ENCODE results near the gene YIF1A.
A peak's percentile ranks its signal among the peaks of the same experiment; 100 is the strongest.
"Not testable (repeated sequence)": the region's sequence is repeated elsewhere in the genome, so short reads cannot be mapped to it uniquely, and the experiment has no call there.

YIF1A gene

DNA sequence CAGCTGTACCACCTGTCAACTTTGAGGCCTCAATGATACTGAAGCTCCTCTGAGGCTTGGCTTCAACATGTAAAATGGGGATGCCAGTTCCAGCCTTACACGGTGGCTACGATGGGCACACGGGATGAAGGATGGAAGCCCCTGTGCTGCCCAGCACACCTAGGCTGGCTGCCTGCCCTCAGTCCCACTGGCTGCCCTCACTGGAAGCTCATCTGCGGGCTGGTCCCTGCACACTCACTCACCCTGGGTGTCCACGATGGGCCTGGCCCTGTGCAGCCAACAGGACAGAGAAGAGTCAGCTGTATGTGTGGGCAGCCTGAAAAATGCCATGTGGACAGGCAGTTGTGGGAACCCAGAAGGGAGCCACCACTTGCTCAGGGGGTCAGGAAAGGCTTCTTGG, 2.2 kb downstream of the YIF1A start:
- DNase-seq (ENCODE audit: low spot score) = no peak

DNA sequence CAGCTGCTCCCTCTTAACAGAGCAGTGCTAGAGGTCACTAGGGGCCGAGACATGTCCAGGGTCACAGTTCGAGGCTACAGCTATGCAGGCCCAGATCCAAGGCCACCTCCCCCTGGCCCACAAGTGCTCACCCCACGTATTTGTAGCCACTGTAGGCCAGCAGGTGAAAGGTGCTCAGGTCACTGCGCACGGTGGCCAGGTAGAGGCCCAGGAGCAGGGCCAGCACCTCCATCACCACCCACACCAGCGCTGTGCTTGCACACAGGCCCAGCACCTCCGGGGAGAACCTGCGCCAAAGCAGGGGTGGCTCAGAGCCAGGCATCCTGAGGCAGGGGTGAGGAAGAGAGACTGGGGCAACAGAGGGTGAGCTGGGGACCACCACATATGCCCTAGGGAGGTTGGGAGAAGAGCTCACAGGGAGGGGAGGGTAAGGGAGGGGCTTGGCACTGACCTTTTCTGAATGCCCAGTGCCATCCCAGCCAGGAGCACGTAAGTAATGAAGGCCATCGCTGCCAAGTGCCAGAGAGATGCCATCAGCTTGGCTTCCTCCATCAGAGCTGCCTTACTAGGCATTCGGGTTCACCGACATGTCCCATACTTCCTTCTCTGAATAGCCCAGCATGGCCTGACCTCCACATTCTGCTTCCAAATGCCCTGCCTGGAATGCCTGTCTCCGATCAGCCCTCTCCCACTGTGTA, 3.5 kb downstream of the YIF1A start:
- no peak for DNase-seq (ENCODE audit: low spot score)

DNA sequence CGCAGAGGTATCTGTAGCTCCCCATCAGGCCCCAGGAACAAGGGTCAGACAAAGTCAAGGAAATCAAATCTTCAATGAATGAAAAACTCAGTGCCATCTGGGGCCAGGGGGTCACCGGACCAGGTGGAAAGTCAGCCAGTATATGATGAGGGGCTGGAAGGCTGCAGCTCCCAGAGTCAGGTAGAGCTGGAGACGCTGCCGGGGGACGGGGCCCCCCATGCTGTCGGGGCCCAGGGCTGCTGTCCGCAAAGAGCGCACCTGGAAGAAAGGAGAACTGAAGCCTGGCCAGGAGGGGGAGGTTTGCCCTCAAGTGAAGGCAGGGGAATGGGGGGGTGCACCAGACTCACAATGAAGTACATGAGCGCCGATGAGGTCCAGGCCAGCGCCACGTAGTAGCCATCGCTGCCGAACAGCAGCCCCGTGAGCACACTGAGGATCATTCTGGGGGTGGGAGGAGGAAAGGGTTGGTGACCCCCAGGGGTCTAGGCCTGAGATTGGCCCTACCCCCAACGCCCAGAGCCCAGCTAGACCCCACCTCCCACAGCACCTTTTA, 4.3 kb downstream of the YIF1A start:
- DNase-seq (ENCODE audit: low spot score) = no peak

DNA sequence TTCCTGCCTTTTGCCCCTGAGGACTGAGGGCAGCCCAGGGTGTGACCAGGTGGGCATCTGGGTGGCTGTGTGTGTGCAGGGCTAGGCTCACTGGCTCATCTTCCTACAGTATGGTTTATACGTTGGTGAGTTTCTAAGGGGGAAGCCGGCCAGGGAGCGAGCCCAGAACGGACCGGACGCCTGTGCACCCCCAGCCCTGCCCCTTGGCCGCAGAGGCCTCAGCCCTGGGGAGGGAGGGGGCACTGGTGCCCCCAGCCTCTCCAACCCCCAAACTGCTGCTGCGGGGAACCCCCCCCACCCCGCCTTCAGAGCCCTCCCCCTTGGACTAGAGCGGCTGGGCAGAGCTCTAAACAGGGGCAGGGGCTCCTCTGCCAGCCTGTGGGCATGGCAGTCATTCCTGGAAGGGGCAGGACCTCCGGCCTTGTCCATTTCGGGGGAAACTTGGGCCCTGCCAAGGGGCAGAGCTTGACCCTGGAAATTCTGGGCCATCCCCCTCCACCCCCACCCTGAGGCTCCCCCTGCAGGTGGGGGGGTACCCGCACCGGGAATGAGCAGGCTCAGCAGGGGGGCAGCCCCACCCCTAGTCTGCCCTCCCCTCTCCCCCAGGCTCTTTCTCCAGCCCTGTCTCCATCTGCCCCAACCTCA, 5.4 kb downstream of the YIF1A start:
- DNase-seq (ENCODE audit: low spot score) = no peak

DNA sequence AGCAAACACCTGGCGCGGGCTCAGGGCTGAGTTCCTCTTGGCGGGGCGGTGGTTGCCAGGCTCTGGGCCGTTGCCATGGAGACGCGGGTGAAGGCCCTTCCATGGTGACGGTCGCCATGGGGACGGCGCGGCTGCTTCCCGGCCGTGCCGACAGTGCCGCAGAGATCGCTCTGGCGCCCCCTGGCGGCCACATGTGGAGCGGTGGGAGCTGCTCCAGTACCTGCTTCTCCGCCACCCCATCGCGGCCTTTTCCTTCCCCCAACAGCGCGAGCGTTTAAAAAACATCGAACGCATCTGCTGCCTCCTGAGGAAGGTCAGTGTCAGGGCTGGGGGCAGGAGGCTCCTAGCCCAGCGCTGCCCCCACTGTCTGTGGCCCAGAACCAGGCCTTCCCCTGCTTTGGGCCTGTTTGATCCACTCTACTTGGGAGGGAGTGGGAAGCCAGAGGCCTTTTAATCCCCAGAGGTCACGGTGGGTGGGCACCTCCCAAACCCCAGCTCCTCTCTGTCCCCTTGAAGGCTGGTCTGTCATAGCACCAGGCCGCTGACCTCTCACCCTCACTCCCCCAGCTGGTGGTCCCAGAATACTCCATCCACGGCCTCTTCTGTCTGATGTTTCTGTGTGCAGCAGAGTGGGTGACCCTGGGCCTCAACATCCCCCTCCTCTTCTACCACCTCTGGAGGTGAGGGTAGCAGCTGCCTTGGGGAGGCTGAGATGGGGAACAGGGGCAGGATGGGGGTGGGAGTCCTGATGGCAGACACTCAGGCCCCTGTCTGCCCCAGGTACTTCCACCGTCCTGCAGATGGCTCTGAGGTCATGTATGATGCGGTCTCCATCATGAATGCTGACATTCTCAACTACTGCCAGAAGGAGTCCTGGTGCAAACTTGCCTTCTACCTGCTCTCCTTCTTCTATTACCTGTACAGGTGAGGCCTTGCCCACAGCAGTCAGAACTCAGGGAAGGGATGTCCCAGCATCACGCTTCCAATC, 6.2 kb downstream of the YIF1A start:
- peak; percentile 99 for DNase-seq (ENCODE audit: low spot score)

DNA sequence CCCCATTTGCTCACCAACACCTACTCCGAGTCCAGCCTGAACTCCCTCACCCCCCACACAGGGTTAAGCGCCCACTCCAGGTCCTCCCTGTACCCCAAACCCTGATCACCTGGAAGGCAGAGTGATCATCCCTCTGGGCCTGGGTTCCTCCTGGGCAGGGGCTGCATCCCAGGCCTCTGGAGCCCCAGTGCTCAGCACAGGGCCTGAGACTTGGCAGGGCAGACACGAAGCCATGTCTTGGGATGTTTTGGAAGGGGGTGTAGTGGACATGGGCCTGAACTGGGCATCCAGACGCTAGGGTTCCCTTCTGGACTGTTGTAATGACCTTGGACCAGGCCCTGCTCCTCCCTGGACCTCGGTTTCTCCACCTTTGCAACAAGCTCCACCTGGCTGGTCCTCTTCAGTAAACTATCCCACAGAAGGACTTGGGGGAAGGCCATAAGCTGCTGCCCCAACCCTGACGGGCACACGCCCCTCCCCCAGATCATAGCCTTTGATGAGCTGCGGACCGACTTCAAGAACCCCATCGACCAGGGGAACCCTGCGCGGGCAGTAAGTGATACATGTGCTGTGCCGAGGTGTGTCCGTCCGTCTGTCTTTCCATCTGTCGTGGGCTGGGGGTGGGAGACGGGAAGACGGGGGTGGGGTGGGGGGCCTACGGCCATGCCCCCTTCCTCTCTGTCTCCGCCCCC, 7.0 kb downstream of the YIF1A start:
- no peak for DNase-seq (ENCODE audit: low spot score)

DNA sequence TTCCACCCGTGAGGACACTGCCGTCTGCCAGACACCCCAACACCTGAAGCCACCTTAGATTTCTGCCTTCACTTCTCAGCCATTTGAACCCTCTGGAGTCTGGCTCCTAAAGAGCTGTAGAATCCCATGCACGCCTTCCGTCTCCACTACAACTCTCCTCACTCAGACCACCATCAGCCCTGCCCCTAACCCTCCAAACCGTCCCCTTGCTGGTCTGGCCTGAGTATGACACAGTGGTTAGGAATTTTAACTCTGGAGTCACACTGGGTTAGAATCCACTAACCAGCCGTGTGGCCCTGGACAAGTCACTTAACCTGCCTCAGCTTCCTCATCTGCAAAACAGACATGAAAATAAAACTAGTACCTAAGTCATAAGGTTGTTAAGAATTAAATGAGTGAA, 7.9 kb downstream of the YIF1A start:
- DNase-seq (ENCODE audit: low spot score) = no peak

DNA sequence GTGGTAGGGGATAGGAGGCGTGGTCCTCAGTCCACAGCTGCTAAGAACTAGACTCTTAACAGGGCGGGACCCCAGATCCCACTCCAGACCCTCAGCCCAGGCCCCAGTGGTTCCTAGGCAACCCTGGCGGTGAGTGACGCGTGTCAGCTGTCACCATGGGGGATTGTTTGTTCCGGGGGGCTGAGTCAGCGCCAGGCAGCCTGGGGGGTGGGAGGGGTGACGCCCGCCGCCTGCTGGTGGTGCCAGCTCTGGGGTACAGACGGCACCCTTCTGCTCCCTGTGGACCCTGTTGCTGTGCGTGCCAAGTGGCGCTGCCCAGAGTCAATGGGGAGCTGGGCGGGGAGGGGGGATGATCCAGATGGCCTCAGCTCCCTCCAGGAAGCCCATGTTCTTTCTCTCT, 8.5 kb downstream of the YIF1A start:
- no peak for DNase-seq (ENCODE audit: low spot score)

DNA sequence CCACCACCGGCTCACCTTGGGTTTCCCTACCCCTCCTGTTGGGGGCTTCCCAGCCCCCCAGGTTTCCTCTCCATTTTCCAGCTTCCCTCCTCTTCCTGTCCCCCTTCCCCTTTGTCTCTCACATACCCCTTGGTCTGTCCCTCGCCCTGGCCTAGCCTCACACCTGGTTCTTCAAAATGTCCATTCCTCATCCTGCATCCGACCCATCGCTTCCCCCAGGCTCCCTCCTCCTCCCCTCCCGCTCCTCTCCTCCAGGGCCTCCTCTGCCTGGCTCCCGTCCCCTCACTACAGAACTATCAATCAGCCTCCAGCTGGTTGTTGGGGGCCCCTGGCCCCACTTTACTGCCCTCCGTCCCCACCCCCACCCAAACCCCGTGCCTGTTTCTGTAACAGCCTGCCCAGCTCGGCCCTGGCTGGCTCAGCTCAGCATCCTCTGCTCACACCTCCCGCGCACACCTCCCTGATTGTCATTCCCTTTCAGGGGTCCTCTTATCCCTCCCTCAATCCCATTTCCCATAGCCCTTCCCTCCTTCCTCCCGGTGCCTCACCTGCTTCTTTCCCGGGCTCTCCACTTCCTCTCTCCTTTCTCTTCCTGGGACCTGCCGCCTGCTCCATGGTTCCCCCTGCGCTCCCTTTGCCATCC, 9.7 kb downstream of the YIF1A start:
- DNase-seq (ENCODE audit: low spot score) = no peak

DNA sequence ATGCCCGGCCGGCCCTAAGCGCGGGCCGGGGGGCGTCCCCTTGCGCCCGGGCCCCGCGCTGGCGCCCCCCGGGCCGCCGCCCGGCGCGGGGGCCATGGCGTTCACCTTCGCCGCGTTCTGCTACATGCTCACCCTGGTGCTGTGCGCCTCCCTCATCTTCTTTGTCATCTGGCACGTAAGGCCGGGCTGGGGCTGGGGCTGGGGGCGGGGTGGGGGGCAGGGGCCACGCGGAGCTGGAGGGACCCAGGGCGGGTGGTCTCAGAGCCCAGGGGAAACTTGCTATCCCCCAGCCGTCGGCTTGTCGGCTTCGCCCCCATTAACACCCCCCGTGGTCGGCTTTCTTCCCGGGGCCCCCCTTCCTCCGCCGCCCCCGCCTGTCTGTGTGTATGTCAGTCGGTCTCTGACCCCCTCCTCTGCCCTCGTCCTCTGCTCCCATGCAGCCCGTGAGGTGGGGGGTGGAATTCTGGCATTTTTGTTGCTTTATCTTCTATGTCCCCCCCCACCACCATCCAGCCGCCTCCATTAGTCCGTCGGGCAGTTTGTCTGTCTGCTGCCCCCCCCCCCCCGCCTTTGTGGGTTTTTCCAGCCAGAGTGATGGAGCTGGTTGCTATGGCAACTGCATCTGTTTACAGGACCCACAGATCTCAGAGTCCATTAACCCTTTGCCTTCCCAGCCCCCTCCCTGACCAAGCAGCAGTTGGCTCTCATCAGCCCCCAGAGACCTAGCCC, 10.4 kb downstream of the YIF1A start:
- peak; percentile 66 for DNase-seq (ENCODE audit: low spot score)

DNA sequence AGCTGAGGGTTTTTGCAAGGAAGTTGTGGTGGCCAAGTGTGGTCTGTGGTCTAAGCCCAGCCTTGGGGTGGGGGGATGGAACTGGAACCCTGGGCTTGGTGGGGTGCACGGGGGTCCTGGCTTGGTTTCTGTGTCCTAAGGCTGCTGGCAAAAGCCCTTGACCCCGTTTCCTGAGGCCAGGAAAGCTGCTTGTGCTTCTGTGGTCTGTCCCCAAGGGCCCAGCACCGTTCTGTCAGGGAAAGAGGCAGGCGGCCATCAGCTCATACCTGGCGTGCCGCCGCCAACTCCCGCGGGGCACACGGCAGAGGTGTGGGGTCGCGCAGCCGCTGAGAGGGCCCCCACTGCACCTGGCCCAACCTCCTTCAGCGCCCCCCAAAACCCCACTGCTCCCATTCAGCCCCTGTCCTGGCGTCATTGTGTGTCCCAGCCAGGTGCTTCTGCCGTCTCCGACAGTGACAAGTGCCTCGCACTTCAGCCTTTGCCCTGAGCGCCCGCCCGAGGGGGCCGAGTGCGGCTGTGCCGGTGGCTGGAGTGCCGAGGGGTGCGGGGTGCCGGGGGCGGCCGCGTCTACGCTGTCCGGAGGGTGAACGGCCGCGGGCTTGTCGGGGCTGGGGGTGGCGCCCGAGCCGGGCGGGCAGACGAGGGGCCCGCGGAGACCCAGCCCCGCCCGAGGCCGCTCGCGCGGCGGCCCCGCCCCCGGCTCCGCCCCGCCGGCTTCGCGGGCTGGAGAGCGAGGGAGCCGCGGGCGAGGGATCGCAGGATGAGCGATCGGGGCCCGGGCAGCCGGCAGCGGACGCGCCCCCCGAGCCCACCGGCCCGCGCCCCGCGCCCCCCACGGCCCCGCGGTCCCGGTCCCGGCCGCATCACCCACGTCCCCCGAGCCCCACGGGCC, 11.2 kb downstream of the YIF1A start, which contains the start of gene CNIH2:
TSS of gene CNIH2 (plus strand) at position 705 of the 892 bp plus-strand sequence. CDS start 282 bp downstream, outside the sequence.
- peak; percentile 49 for DNase-seq (ENCODE audit: low spot score)

DNA sequence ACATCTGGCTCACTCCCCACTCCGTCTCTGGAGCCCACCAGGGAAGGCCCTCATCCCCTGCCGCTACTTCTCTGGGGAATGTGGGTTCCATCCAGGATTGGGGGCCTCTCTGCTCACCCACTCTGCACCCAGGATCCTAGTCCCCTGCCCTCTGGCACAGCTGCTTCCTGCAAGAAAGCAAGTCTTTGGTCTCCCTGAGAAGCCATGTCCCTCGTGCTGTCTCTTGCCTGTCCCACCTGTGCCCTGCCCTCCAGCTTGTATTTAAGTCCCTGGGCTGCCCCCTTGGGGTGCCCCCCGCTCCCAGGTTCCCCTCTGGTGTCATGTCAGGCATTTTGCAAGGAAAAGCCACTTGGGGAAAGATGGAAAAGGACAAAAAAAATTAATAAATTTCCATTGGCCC, 11.9 kb downstream of the YIF1A start:
- DNase-seq (ENCODE audit: low spot score) = not testable (repeated sequence)

DNA sequence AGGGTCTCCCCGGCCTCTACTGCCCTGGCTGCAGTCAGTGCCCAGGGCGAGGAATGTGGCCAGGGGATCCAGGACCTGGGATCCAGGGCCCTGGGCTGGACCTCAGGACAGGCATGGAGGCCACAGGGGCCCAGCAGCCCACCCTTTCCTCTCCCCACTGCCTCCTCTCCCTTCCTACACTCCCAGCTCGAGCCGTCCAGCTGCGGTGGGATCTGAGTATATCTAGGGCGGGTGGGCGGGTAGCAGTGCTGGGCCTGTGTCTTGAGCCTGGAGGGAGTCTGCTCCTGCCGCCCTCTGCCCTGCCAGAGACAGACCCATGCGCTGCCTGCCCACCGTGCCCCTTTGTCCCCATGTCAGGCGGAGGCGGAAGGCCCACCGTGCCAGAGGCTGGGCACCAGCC, 12.3 kb downstream of the YIF1A start:
- not testable (repeated sequence) for DNase-seq (ENCODE audit: low spot score)

DNA sequence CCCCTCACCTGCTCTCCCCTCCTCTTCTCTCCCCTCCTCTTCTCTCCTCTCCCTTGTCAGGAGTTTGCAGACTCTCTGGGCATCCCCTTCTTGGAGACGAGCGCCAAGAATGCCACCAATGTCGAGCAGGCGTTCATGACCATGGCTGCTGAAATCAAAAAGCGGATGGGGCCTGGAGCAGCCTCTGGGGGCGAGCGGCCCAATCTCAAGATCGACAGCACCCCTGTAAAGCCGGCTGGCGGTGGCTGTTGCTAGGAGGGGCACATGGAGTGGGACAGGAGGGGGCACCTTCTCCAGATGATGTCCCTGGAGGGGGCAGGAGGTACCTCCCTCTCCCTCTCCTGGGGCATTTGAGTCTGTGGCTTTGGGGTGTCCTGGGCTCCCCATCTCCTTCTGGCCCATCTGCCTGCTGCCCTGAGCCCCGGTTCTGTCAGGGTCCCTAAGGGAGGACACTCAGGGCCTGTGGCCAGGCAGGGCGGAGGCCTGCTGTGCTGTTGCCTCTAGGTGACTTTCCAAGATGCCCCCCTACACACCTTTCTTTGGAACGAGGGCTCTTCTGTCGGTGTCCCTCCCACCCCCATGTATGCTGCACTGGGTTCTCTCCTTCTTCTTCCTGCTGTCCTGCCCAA, 12.8 kb downstream of the YIF1A start:
- DNase-seq (ENCODE audit: low spot score) = no peak

DNA sequence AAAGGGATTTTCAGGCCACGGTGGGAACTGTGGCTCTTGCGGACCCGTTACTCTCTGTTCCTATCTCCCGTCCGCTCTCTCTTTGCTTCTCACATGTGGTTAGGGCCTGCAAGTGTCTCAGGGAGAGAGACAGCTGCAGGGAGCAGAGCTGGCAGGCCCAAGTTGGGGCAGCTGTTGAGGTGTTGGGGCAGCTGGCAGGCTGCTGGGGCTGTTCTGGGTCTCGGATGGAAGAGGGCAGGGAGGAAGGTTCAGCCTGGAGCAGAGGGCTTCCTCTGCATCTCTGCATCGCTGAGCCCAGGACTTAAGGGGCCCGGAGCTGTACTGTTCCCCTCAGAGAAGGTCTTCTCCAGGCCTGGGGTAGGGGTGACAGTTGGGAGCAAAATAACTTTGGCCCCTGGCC, 13.5 kb downstream of the YIF1A start:
- no peak for DNase-seq (ENCODE audit: low spot score)

DNA sequence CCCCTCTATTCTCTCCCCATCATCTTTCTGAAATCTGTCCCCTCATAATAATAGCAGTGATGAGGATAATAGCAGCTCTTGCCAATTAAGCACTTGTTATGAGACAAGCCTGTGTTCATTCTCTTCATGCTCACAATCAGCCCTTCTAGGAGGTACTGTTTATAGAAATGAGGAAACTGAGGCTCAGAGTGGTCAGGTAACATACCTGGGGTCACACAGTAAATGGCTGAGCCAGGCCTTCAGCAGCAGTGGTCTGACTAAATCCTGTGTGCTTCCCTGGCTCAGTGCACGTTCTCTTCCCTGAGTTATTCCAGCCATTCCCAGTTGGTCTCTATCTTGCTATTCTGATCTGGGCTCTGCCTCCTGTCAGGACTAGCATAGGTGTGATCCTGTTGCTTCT, 14.7 kb downstream of the YIF1A start:
- DNase-seq (ENCODE audit: low spot score) = no peak

DNA sequence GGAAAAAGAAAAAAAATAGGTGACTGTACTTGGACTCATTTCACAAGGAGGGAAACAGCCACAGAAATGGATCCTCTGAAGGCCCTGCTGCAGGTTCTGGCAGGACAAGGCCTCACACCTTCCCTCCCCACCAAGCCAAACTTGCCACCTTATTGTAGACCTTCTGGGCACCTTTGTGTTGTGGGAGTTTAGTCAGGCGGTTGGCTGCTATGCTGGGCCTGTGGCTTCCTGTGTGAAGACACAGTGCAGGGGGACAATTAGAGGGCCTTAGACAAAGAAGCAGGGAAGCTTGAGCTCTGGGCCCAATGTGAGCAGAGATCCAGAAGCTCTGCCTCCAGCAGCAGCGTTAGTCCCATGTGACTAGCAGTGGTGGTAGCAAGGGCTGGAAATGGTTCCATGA, 16.3 kb downstream of the YIF1A start:
- peak; percentile 48 for DNase-seq (ENCODE audit: low spot score)

DNA sequence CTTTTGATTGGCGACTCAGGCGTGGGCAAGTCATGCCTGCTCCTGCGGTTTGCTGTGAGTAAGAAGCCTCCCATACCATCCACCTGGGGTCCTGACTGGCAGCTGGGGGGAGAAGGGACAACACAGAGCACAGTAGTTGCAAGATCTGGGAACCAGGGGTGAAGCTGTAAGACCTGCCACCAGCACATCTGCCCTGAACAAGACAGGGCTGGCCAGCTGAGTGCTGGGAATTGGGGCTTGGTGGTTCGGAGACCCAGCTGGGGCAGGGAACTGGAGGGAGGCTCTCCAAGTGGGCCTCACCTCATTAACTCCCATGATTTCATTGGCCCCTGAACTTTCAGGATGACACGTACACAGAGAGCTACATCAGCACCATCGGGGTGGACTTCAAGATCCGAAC, 17.1 kb downstream of the YIF1A start:
- DNase-seq (ENCODE audit: low spot score) = no peak
